Measurements from ENCODE around the gene LRRC8E. TPM values are rescaled to one million over a fixed set of nuclear protein-coding genes. Genes with fewer than 3 reads are reported as not detected.
A peak's percentile ranks its signal among the peaks of the same experiment; 100 is the strongest.

The LRRC8E gene
- total RNA-seq, 1 experiment from 2014 or later = 18.1 TPM

GRCh38 chr19:7874897-7875273 lies 13.4 kb upstream of the LRRC8E start:
- Histone ChIP-seq H3K9me2 (ENCODE audit: insufficient read depth) (no peaks in the 10 kb centered on the region), H3K27me3 (ENCODE audit: insufficient read depth, low read length) (no peaks in the 10 kb centered on the region), H3K36me3 (ENCODE audit: control insufficient read depth in 1 of 2, insufficient read depth in 2 of 2, low read length in 2 of 2) (no peaks in the 10 kb centered on the region), H3K79me2 (ENCODE audit: insufficient read depth, low read length) (no peaks in the 10 kb centered on the region), H4K20me1 (ENCODE audit: insufficient read depth) (no peaks in the 10 kb centered on the region), H2AFZ (ENCODE audit: low read depth, low read length, poor library complexity, severe bottlenecking) (no peak overlapping the region), H3K4me3 (replicated peaks in 1 of 2; ENCODE audit: low read depth in 1 of 2, low read length in 2 of 2) (peak overlapping the region; percentile 46 to 56), H3K9ac (ENCODE audit: low read length) (peak overlapping the region; percentile 41; the same call in 1 of the 2 replicates), H3K9me3 (ENCODE audit: control insufficient read depth in 1 of 2, insufficient read depth in 1 of 2, low read depth in 1 of 2, low read length in 2 of 2) (no peaks in the 10 kb centered on the region), H3K27ac (ENCODE audit: low read depth, low read length) (peak overlapping the region; percentile 61; the same call in 1 of the 2 replicates), H3K4me2 (ENCODE audit: low read length) (peak overlapping the region; percentile 79), H3K4me1 (ENCODE audit: control insufficient read depth in 1 of 2, insufficient read depth in 2 of 2, low read length in 2 of 2) (peaks cover 20 to 49% of the 10 kb centered on the region in 2 experiments)
- DNase-seq (ENCODE audit: low read depth, low spot score) = no peak
- CTCF ChIA-PET = interaction anchor here (2.1 kb wide), 1 partner anchor 14 kb away, joined by 4 read pairs; the partner anchor contains the start of gene LRRC8E
- no peak for TF ChIP-seq EZH2 (IDR thresholded peaks at IDR 0.05)
- no peak for TF ChIP-seq SP1 (IDR thresholded peaks at IDR 0.05; ENCODE audit: low read depth)
- TF ChIP-seq YY1 (IDR thresholded peaks at IDR 0.05; ENCODE audit: extremely low read depth, insufficient replicate concordance, low read depth, low read length) = no peak
- no peak for TF ChIP-seq JUND (IDR thresholded peaks at IDR 0.05)
- TF ChIP-seq ZFX (IDR thresholded peaks at IDR 0.05) = no peak
- TF ChIP-seq ZBTB33 (IDR thresholded peaks at IDR 0.05; ENCODE audit: extremely low read depth, insufficient replicate concordance, low read length) = no peak
- TF ChIP-seq REST (IDR thresholded peaks at IDR 0.05; ENCODE audit: low read depth) = no peak
- no peak for TF ChIP-seq POLR2A (IDR thresholded peaks at IDR 0.05; ENCODE audit: borderline replicate concordance, extremely low read depth, insufficient read depth, insufficient read length)
- TF ChIP-seq ZNF274 (IDR thresholded peaks at IDR 0.05; ENCODE audit: low read depth, low read length) = no peak
- no peak for TF ChIP-seq RAD21 (IDR thresholded peaks at IDR 0.05; ENCODE audit: low read depth)
- TF ChIP-seq CBX3 (IDR thresholded peaks at IDR 0.05; ENCODE audit: low read depth) = no peak
- no peak for TF ChIP-seq EGR1 (IDR thresholded peaks at IDR 0.05; ENCODE audit: low read depth)
- no peak for TF ChIP-seq SRF (IDR thresholded peaks at IDR 0.05; ENCODE audit: low read depth)
- TF ChIP-seq POLR2AphosphoS5 (IDR thresholded peaks at IDR 0.05; ENCODE audit: low read depth, low read length) = no peak
- POLR2A ChIA-PET = interaction anchor here (1.5 kb wide), 1 partner anchor 29 kb away, joined by 3 read pairs; the partner anchor contains the start of gene MAP2K7
- RAD21 ChIA-PET (ENCODE audit: low non-redundant PET in 1 of 2, low total read pairs in 2 of 2, uncharacterized antibody in 2 of 2, unreplicated experiment in 2 of 2) = interaction anchor here in 1 of 2 experiments (0.6 kb wide), 1 partner anchor 46 kb away, joined by 9 read pairs; the partner anchor contains the start of gene SNAPC2
- no TSS peak for BruUV-seq (replicated peaks)
- ATAC-seq = no peak
- intact Hi-C loops (cut with micrococcal nuclease) = no loop called here

Measured in HCT116 (cell line).